GM12864 (cell line): ENCODE results near the gene SNTA1.

Source experiments
- DNase-seq: peaks from one replicate; pipeline ENCODE4 v3.0.0-alpha.2; 2011; ENCODE audit warnings: low read depth
- H3K4me3 ChIP-seq: 2 replicates; pipeline ENCODE4 v1.5.1; 2011; ENCODE audit warnings: mild to moderate bottlenecking, low read depth, low read length, control low read depth
- TF ChIP-seq, protein P1 (sequence below): IDR thresholded peaks from 2 replicates; pipeline ENCODE4 v1.5.1; 2011; ENCODE audit warnings: low read depth, mild to moderate bottlenecking, moderate library complexity, low read length, control low read depth, inconsistent platforms; ENCODE audit errors: missing control alignments

SNTA1 gene

DNA sequence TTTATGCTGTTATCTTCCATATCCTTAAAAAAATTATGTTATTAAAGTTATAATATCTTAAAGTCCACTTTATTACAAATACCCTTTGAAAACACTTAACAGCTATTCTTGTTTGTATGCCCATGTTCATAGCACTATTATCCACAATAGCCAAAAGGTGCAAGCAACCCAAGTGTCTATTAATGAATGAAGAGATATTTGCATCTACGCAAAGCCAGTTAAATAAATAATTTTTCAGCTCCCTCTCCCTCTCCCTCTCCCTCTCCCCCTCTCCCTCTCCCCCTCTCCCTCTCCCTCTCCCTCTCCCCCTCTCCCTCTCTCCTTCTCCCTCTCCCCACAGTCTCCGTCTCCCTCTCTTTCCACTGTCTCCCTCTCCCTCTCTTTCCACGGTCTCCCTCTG is 55.3 kb downstream of the SNTA1 start:
- no peak overlapping the region for H3K4me3 ChIP-seq
- DNase-seq: no peak
- TF ChIP-seq, protein P1, sequence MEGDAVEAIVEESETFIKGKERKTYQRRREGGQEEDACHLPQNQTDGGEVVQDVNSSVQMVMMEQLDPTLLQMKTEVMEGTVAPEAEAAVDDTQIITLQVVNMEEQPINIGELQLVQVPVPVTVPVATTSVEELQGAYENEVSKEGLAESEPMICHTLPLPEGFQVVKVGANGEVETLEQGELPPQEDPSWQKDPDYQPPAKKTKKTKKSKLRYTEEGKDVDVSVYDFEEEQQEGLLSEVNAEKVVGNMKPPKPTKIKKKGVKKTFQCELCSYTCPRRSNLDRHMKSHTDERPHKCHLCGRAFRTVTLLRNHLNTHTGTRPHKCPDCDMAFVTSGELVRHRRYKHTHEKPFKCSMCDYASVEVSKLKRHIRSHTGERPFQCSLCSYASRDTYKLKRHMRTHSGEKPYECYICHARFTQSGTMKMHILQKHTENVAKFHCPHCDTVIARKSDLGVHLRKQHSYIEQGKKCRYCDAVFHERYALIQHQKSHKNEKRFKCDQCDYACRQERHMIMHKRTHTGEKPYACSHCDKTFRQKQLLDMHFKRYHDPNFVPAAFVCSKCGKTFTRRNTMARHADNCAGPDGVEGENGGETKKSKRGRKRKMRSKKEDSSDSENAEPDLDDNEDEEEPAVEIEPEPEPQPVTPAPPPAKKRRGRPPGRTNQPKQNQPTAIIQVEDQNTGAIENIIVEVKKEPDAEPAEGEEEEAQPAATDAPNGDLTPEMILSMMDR: no peak

DNA sequence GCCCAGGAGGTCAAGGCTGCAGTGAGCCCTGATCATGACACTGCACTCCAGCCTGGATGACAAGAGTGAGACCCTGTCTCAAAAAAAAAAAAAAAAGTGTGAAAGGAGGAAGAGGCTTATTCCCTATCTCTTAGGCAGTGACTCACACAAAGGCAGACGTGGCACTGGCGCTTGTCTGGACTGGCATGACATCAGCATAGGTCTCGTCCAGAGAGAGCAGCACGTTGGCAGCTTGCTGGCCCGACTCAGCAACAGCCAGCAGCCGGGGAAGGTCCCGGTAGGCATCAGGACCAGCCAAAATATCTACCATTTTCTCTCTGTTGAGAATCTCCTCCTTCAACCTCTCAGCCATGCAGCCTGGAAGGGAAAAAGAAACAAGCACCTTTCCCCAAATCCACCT is 56.4 kb downstream of the SNTA1 start:
- no peak overlapping the region for H3K4me3 ChIP-seq
- DNase-seq: no peak
- TF ChIP-seq, protein P1: no peak

DNA sequence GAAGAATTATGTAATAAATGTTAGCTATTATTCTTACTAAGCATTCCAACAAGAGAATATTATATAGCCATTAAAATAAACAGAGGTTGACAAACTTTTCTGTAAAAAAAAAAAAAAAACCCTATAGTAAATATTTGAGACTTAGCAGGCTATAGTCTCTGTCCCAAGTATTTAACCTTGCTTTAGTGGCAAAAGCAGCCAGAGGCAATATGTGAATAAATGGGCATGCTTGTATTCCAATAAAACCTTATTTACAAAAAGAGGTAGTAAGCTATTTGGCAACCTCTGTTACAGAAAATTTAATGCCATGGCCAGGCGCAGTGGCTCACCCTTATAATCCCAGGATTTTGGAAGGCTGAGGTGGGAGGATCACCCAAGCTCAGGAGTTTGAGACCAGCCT is 56.9 kb downstream of the SNTA1 start:
- DNase-seq: no peak
- TF ChIP-seq, protein P1: no peak
- H3K4me3 ChIP-seq: no peak overlapping the region

DNA sequence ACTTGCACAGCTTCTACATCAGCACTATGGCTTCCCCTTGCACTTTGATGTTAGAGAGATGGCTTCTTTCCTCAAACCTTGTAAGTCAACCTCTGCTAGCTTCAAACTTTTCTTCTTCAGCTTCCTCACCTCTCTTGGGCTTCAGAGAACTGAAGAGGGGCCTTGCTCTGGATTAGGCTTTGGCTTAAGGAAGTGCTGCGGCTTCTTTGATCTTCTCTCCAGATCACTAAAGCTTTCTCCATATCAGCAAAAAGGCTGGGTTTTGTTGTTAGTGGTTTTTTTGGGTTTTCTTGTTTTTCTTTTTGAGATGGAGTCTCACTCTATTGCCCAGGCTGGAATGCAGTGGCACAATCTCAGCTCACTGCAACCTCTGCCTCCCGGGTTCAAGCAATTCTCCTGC is 66.2 kb downstream of the SNTA1 start:
- TF ChIP-seq, protein P1: no peak
- no peak overlapping the region for H3K4me3 ChIP-seq
- DNase-seq: no peak

DNA sequence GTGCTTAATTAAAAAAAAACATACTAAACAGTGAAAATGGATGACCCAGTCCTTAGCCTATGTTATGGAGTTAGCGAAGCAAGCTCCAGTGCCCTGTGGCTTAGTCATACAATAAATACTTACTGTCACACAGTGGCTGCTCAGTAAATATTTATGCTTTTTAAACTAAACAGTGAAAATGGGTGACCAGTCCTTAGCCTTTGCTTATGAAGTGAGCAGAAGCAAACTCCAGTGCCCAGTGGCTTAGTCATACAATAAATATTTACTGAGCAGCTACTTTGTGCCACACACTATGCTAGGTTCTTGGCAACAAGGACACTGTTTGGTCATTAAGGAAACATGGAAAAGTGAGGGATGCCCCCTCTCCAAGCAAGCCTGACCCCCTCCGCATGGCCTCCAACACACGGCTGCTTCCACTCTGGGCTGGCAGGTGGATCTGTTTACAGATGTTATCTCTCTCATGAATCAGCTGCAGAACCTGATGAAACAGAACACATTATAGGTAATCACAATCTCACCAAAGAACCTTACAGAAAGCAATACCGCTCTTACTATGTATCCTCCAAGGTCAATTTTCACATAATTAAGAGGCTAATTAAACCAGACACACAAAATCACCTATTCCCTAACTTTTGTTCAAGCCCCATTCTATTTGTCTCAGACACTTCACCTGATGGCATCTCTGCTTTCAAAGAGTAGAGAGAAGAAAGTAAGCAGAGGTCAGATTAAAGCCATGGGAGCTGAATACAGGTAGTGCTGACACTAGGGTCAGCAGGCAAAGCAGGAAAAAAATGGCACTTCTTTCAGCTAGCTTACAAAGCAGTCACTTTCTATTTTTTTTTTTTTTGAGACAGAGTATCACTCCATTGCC is 69.6 kb downstream of the SNTA1 start:
- no peak overlapping the region for H3K4me3 ChIP-seq
- TF ChIP-seq, protein P1: no peak
- DNase-seq: no peak

DNA sequence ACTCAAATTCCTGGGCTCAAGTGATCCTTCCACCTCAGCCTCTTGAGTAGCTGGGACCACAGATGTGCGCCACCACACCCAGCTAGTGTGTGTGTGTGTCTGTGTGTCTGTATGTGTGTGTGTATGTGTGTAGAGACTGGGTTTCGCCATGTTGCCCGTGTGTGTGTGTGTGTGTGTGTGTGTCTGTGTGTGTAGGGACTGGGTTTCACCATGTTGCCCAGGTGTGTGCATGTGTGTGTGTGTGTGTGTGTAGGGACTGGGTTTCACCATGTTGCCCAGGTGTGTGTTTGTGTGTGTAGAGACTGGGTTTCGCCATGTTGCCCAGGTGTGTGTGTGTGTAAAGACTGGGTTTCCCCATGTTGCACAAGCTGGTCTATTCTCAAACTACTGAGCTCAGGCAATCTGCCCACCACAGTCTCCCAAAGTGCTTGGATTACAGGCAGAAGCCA is 70.5 kb downstream of the SNTA1 start:
- H3K4me3 ChIP-seq: no peak overlapping the region
- TF ChIP-seq, protein P1: no peak
- DNase-seq: no peak

DNA sequence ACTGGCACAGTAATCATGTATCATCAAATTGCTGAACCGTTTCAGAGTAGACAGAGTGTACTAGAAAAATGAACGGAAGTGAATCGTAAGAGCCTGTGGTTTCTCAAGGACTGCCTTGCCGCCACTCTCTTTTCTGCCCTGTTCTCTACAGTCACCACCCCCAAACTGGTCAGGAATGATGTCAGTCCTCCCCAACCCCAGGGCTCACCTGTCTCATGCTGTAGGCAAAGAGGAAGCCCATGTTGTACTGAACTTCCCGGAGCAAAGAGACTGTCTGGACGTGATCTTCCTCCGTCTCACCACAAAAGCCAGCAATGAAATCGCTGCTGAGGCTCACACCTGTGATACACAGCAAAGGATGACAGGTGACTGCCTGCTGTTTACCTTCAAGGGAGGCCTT is 73.3 kb downstream of the SNTA1 start:
- TF ChIP-seq, protein P1: no peak
- H3K4me3 ChIP-seq: no peak overlapping the region
- no peak for DNase-seq
